OCI-LY3 (cell line): Measurements from ENCODE around the gene TMEM69.
"Not testable (repeated sequence)": the region's sequence is repeated elsewhere in the genome, so short reads cannot be mapped to it uniquely, and the experiment has no call there.

Experiments used
- H2AFZ ChIP-seq: fragments of 200-600, 300-600 bp; shearing (Covaris generic); 2 replicates; pipeline ENCODE4 v1.6.0; 2014; ENCODE audit warnings: antibody characterized with exemption, low read depth, low read length
- H3K27ac ChIP-seq: fragments of 200-600, 300-600 bp; sonication (generic); 2 replicates; pipeline ENCODE4 v1.5.1; 2014; ENCODE audit warnings: mild to moderate bottlenecking, low read length, moderate library complexity, mixed read lengths
- H3K27me3 ChIP-seq: fragments of 200-600, 300-600 bp; sonication (generic); 2 replicates; pipeline ENCODE4 v1.6.1; 2014; ENCODE audit warnings: low read depth, low read length, mixed read lengths
- H3K36me3 ChIP-seq: fragments of 200-600, 300-600 bp; sonication (generic); replicated peaks from 2 replicates; pipeline ENCODE3; 2014; ENCODE audit warnings: low read depth, low read length, mixed read lengths
- H3K4me1 ChIP-seq: fragments of 300-600, 200-600 bp; sonication (generic); 2 replicates; pipeline ENCODE4 v1.6.1; 2014; ENCODE audit warnings: low read length, mixed read lengths
- H3K4me2 ChIP-seq: fragments of 200-600, 300-600 bp; sonication (generic); 2 replicates; pipeline ENCODE4 v1.6.1; 2014; ENCODE audit warnings: low read length, mixed read lengths
- H3K4me3 ChIP-seq: fragments of 300-600, 200-600 bp; sonication (generic); 2 replicates; pipeline ENCODE4 v1.5.1; 2014; ENCODE audit warnings: antibody characterized with exemption, mild to moderate bottlenecking, low read length, moderate library complexity
- H3K79me2 ChIP-seq: fragments of 300-600, 200-600 bp; shearing (Covaris generic); 2 replicates; pipeline ENCODE4 v1.6.1; 2014; ENCODE audit warnings: mild to moderate bottlenecking, low read length, mixed read lengths
- H3K9ac ChIP-seq: fragments of 300-600, 200-600 bp; shearing (Covaris generic); 2 replicates; pipeline ENCODE4 v1.6.0; 2014; ENCODE audit warnings: mild to moderate bottlenecking, low read length, moderate library complexity
- H3K9me3 ChIP-seq: fragments of 200-600, 300-600 bp; shearing (Covaris generic); 2 replicates; pipeline ENCODE4 v1.6.1; 2014; ENCODE audit warnings: low read length, mixed read lengths; ENCODE audit not compliant: insufficient read depth
- H4K20me1 ChIP-seq: fragments of 200-600, 300-600 bp; sonication (generic); 2 replicates; pipeline ENCODE4 v1.6.1; 2016; ENCODE audit warnings: low read length, mixed read lengths; ENCODE audit not compliant: insufficient read depth
- EZH2phosphoT487 ChIP-seq: fragments of 200-600 bp; shearing (Covaris generic); IDR thresholded peaks from 2 replicates; pipeline ENCODE4 v1.6.1; 2018; ENCODE audit warnings: antibody characterized with exemption, mixed run types, low read depth
- TF ChIP-seq, protein P1 (sequence below): fragments of 200-600, 300-600 bp; sonication (generic); IDR thresholded peaks from 2 replicates; pipeline ENCODE4 v1.5.1; 2014; ENCODE audit warnings: antibody characterized with exemption, low read length, low read depth

Gene TMEM69

DNA sequence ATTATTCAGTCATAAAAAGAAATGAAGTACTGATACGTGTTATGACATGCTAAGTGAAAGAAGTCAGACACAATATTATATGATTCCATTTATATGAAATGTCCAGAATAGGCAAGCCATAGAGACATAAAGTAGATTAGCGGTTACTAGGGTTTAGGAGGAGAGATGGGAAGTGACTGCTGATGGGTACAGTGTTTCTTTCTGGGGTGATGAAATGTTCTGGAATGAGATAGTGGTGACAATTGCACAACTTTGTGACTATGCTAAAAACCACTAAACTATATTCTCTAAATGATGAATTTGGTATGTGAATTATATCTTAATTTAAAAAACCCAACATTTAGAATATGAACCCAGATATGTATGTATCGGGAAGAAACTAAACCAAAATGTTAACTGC, 34.8 kb downstream of the TMEM69 start:
- no peak overlapping the region for H3K9ac ChIP-seq
- H2AFZ ChIP-seq: no peak overlapping the region
- TF ChIP-seq, protein P1, sequence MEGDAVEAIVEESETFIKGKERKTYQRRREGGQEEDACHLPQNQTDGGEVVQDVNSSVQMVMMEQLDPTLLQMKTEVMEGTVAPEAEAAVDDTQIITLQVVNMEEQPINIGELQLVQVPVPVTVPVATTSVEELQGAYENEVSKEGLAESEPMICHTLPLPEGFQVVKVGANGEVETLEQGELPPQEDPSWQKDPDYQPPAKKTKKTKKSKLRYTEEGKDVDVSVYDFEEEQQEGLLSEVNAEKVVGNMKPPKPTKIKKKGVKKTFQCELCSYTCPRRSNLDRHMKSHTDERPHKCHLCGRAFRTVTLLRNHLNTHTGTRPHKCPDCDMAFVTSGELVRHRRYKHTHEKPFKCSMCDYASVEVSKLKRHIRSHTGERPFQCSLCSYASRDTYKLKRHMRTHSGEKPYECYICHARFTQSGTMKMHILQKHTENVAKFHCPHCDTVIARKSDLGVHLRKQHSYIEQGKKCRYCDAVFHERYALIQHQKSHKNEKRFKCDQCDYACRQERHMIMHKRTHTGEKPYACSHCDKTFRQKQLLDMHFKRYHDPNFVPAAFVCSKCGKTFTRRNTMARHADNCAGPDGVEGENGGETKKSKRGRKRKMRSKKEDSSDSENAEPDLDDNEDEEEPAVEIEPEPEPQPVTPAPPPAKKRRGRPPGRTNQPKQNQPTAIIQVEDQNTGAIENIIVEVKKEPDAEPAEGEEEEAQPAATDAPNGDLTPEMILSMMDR: no peak
- no peak for TF ChIP-seq EZH2phosphoT487
- no peak overlapping the region for H3K27ac ChIP-seq
- H3K27me3 ChIP-seq: no peaks in the 10 kb centered on the region
- H3K36me3 ChIP-seq: no peaks in the 10 kb centered on the region
- no peak overlapping the region for H3K4me2 ChIP-seq
- no peaks in the 10 kb centered on the region for H3K4me1 ChIP-seq
- no peak overlapping the region for H3K4me3 ChIP-seq
- no peaks in the 10 kb centered on the region for H3K79me2 ChIP-seq
- H4K20me1 ChIP-seq: no peaks in the 10 kb centered on the region
- H3K9me3 ChIP-seq: no peaks in the 10 kb centered on the region

DNA sequence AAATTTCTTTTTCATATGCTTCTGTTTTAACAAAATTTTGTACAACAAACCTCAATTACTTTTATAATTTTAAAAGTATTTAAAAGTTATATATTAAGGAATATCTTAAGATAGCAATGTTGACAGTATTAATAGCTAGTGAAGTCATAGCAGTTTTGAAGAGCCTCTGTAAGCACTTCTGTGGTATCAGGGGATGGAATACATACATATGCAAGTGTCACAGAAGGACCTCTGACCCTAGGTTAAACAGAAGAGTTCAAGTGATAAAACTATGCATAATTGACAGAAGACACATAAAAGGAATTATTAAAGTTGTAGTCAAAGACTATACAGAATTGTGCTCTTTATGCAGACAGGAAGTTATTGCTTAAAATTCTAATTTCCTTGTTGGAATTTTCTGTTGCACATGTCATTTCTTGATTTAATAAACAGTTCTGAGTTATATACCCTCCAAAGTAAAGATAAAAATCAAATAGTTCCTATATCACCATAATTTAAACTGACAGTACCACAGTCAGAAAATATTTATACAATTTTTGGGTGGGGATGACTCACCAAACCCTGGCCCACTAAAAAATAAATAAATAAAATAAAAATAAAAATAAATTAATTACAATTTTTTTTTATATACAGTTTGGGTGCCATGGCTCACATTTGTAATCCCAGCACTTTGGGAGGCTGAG, 35.4 kb downstream of the TMEM69 start:
- H3K79me2 ChIP-seq: no peaks in the 10 kb centered on the region
- no peaks in the 10 kb centered on the region for H3K4me1 ChIP-seq
- no peak overlapping the region for H2AFZ ChIP-seq
- H3K4me2 ChIP-seq: no peak overlapping the region
- no peaks in the 10 kb centered on the region for H3K9me3 ChIP-seq
- no peaks in the 10 kb centered on the region for H3K36me3 ChIP-seq
- no peaks in the 10 kb centered on the region for H4K20me1 ChIP-seq
- H3K4me3 ChIP-seq: no peak overlapping the region
- TF ChIP-seq, protein P1: no peak
- no peak for TF ChIP-seq EZH2phosphoT487
- no peaks in the 10 kb centered on the region for H3K27me3 ChIP-seq
- H3K27ac ChIP-seq: no peak overlapping the region
- H3K9ac ChIP-seq: no peak overlapping the region

DNA sequence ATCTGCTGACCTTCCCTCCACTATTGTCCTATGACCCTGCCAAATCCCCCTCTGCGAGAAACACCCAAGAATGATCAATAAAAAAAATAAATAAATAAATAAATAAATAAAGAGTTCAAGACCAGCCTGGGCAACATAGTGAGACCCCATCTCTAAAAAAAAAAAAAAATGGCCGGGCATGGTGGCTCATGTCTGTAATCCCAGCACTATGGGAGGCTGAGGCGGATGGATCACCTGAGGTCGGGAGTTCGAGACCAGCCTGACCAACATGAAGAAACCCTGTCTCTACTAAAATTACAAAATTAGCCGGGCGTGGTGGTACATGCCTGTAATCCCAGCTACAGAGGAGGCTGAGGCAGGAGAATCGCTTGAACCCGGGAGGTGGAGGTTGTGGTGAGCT, 38.0 kb downstream of the TMEM69 start:
- H3K4me3 ChIP-seq, H3K9me3 ChIP-seq, H3K36me3 ChIP-seq, H3K9ac ChIP-seq, H3K4me2 ChIP-seq, H4K20me1 ChIP-seq, H3K79me2 ChIP-seq, H3K27me3 ChIP-seq, H3K27ac ChIP-seq, H2AFZ ChIP-seq: not testable (repeated sequence)
- peaks cover 11% of the 10 kb centered on the region for H3K4me1 ChIP-seq

DNA sequence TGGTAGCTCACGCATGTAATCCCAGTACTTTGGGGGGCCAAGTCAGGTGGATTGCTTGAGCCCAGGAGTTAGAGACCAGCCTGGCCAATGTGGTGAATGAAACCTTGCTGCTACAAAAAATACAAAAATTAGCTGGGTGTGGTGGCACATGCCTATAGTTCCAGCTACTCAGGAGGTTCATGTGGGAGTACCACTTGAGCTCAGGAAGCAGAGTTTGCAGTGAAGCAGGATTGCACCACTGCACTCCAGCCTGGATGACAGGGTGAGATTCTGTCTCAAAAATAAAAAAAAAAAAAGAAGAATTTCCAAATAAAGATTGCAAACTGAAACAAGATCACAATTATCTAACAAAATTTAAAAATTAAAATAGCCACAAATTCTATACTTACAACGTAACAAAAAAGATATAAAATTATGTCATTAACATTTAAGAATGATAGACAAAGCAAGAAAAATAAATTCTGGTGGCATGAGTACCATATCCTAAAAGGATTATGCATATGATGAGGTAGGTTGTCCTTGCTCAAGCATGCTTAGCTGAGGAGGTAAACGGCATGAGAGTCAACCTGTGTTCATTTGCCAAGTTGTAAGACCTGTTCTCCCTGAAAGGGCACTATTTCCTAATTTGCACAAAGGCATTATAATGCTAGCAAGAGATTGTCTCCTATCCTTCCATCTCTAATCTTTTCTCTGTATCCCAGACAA, 42.2 kb downstream of the TMEM69 start:
- no peaks in the 10 kb centered on the region for H3K36me3 ChIP-seq
- H3K4me2 ChIP-seq: peak overlapping the region; percentile 4; the same call in 1 of the 2 replicates
- H3K4me1 ChIP-seq: peaks cover 15% of the 10 kb centered on the region
- TF ChIP-seq, protein P1: no peak
- TF ChIP-seq EZH2phosphoT487: no peak
- H4K20me1 ChIP-seq: 0 out of 2 replicates have a peak, but pooled peaks cover 3% of the 10 kb centered on the region
- no peaks in the 10 kb centered on the region for H3K79me2 ChIP-seq
- H3K4me3 ChIP-seq: no peak overlapping the region
- H3K27me3 ChIP-seq: no peaks in the 10 kb centered on the region
- no peaks in the 10 kb centered on the region for H3K9me3 ChIP-seq
- H2AFZ ChIP-seq: no peak overlapping the region
- H3K27ac ChIP-seq: no peak overlapping the region
- no peak overlapping the region for H3K9ac ChIP-seq
